ENCODE measurements around the gene SLC37A1. TPM values are rescaled to one million over a fixed set of nuclear protein-coding genes. Genes with fewer than 3 reads are reported as not detected.

SLC37A1 gene
- total RNA-seq, 1 donor from 2014 or later = 24.8 TPM

DNA sequence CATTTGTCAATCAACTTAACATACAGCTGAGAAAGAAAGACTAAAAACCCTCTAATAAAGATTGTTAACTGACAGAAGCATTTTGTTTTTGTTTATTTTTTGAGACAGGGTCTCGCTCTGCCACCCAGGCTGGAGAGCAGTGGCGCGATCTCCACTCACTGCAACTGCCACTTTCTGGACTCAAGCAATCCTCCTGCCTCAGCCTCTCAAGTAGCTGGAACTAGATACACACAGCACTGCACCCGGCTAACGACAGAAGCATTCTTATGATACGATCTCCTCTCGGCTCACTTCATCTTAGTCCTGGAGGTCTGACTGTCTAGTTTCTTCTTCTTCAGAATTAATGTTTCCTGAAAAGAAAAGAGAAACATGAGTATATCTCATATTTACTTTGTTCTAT is 41.1 kb upstream of the SLC37A1 start:
- no peak overlapping the region for H3K27ac Mint-ChIP-seq
- H3K36me3 Mint-ChIP-seq = no peaks in the 10 kb centered on the region
- H3K4me1 Mint-ChIP-seq (ENCODE audit: unreplicated experiment) = peaks cover 18% of the 10 kb centered on the region
- H3K27me3 Mint-ChIP-seq = no peaks in the 10 kb centered on the region
- no peak for TF ChIP-seq CTCF (conservative IDR thresholded peaks at IDR 0.05)
- no peak overlapping the region for H3K4me3 Mint-ChIP-seq
- H3K9me3 Mint-ChIP-seq = no peaks in the 10 kb centered on the region
- no peak for DNase-seq (ENCODE audit: extremely low spot score, unreplicated experiment)

DNA sequence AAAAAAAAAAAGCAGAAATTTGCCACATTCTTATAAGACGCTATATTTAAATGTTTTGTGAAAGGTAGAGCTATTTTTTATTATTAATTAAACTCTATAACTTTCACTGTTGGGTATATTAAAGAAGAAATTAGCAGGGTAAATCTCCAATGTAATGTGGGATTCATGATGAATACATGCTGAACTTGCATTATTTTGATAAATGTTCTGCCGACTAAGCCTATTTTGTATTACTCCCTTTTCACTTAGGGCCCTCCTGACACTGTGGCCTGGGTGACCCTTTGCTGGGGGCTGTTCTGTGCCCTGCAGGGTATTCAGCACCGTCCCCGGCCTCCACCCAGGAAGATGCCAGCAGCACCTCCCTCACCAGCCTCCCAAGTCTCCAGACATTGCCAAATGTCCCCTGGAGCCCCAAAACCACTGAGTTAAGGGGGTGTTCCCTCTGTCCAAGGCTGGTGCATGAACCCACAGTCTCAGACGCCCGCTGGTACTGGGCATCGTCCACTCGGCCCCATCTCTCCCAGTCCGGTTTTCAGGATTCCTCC is 40.1 kb upstream of the SLC37A1 start:
- Mint-ChIP-seq H3K27ac (peak overlapping the region; percentile 91), H3K4me3 (no peak overlapping the region), H3K27me3 (no peaks in the 10 kb centered on the region), H3K36me3 (no peaks in the 10 kb centered on the region), H3K4me1 (ENCODE audit: unreplicated experiment) (peaks cover 15% of the 10 kb centered on the region), H3K9me3 (no peaks in the 10 kb centered on the region)
- TF ChIP-seq CTCF (conservative IDR thresholded peaks at IDR 0.05) = no peak
- no peak for DNase-seq (ENCODE audit: extremely low spot score, unreplicated experiment)

DNA sequence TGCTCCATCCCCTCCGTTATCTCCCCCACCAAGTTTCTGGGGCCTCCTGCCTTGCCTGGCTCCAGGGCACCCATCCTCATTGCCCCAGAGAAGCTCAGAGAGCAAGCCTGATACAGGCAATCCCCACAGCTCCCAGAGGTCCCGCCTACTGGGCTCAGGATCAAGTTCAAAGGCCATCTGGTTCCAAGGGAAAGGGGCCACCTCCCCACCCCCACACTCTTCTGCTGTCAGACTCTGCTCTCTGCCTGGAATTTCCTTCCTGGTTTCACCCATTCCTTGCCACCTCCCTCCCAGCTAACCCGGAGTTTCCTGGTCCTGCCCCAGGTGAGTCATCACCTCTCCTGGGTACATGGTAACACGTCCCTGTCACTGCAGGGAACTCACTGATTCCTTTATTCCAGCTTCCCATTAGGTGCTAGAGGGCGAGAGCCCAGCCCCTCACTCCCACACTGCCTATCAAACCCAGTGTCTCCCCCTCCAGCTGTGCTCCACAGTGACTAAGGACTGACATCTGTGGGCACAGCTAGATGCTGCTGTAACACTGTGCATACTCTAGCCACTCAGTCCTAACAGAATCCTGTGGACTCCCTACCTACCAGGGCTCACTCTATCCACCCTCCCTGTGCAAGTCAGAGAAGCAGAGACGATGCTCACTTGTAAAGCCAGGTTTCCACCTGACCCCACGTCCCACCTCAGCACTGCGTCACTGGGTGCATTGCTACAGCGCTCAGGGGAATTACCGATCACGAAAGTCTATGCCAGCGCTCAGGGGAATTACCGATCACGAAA is 39.4 kb upstream of the SLC37A1 start:
- Mint-ChIP-seq H3K36me3 (no peaks in the 10 kb centered on the region), H3K27ac (peak overlapping the region; percentile 91), H3K9me3 (no peaks in the 10 kb centered on the region), H3K4me3 (peak overlapping the region; percentile 52), H3K27me3 (no peaks in the 10 kb centered on the region), H3K4me1 (ENCODE audit: unreplicated experiment) (peaks cover 15% of the 10 kb centered on the region)
- DNase-seq (ENCODE audit: extremely low spot score, unreplicated experiment) = no peak
- no peak for TF ChIP-seq CTCF (conservative IDR thresholded peaks at IDR 0.05)

GRCh38 chr21:42475036-42475435 is 38.6 kb upstream of the SLC37A1 start:
- Mint-ChIP-seq H3K27me3 (no peaks in the 10 kb centered on the region), H3K36me3 (no peaks in the 10 kb centered on the region), H3K4me3 (no peak overlapping the region), H3K27ac (no peak overlapping the region), H3K9me3 (no peaks in the 10 kb centered on the region), H3K4me1 (ENCODE audit: unreplicated experiment) (peaks cover 15% of the 10 kb centered on the region)
- no peak for DNase-seq (ENCODE audit: extremely low spot score, unreplicated experiment)
- no peak for TF ChIP-seq CTCF (conservative IDR thresholded peaks at IDR 0.05)

DNA sequence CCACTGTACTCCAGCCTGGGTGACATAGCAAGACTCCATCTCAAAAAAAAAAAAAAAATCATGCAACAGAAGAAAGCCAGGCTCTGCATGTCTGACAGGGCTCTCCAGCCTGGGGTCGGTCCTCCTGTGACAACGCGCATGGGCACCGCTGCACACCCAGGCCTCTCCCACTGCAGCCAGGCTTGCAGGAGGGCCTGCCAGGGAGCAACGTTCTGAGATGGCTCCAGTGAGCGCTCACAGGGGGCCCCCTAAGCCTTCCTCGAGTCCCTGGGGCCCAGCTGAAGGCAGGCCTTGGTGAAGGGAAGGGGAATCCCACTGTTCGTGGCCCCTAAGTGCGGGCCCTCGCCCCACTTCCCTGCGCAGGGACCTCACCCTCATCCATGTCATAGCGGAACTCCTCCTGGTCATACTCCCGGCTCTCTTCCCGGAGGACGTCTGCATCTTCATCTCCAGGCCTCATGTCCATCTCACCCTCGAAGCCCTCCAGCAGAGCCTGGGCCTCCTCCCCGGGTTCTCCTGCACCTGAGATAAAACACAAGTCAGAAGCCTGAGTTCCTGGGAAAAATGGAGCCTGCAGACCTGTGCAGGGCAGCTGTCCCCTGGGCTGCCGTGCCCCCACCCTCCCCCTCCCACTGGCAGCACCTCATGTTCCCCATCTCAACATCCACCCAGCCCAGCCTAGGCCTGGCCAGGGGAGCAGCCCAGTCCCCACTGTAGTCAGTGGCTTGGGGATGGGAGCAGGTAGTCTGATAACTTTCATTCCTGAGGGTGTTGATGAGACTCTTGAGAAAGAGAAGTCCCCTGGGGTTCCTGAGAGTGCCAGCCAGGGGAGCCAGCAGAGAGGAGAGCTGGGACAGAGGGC is 37.9 kb upstream of the SLC37A1 start:
- H3K27ac Mint-ChIP-seq = no peak overlapping the region
- TF ChIP-seq CTCF (conservative IDR thresholded peaks at IDR 0.05) = no peak
- H3K4me3 Mint-ChIP-seq = no peak overlapping the region
- H3K9me3 Mint-ChIP-seq = no peaks in the 10 kb centered on the region
- no peaks in the 10 kb centered on the region for H3K36me3 Mint-ChIP-seq
- H3K4me1 Mint-ChIP-seq (ENCODE audit: unreplicated experiment) = peaks cover 15% of the 10 kb centered on the region
- no peaks in the 10 kb centered on the region for H3K27me3 Mint-ChIP-seq
- DNase-seq (ENCODE audit: extremely low spot score, unreplicated experiment) = peak; percentile 48

All from type B pancreatic cell (in vitro differentiated cells).